ENCODE measurements around the gene ATXN1. TPM values are rescaled to one million over a fixed set of nuclear protein-coding genes. Genes with fewer than 3 reads are reported as not detected.

The ATXN1 gene
- polyA plus RNA-seq, 1 donor from 2014 or later, result 28.2 TPM

DNA sequence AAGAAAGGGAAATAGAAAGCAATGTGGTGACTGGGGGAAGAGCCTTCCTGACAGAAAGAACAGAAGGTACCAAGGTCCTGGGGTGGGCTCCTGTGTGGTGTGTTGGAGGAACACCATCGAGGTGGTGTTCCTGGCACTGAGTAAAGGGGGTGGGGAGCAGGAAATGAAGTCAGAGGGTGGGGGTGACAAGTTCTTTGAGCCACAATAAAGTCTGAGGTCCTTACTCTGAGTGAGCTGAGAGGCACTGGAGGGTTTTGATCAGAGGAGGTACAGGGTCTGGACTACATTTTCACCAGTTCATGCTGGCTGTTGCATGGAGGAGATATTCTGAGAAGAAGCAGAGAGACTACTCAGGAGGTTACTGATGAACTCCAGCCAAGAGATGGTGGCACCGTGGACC is 324.7 kb downstream of the ATXN1 start:
- Histone ChIP-seq H3K27ac (ENCODE audit: low read length) (no peak overlapping the region), H3K9me3 (ENCODE audit: low read length) (no peaks in the 10 kb centered on the region), H3K4me2 (ENCODE audit: low read length) (no peak overlapping the region), H3K9ac (ENCODE audit: low read length) (no peak overlapping the region), H4K20me1 (ENCODE audit: insufficient read depth) (no peaks in the 10 kb centered on the region), H3K36me3 (ENCODE audit: insufficient read depth, low read length) (no peaks in the 10 kb centered on the region), H3K9me2 (ENCODE audit: insufficient read depth, low read length) (no peaks in the 10 kb centered on the region), H3K79me2 (replicated peaks; ENCODE audit: insufficient read depth, low read length) (no peaks in the 10 kb centered on the region), H3K27me3 (ENCODE audit: insufficient read depth, low read depth, low read length) (no peaks in the 10 kb centered on the region), H3F3A (ENCODE audit: insufficient read depth, low read length, poor library complexity, severe bottlenecking) (no peaks in the 10 kb centered on the region), H3K4me3 (ENCODE audit: low read length) (no peak overlapping the region), H2AFZ (ENCODE audit: low read depth, low read length) (no peak overlapping the region)
- TF ChIP-seq TAF1 (IDR thresholded peaks at IDR 0.05; ENCODE audit: low read depth), result no peak
- no peak for TF ChIP-seq SMC3 (conservative IDR thresholded peaks at IDR 0.05; ENCODE audit: poor library complexity)

DNA sequence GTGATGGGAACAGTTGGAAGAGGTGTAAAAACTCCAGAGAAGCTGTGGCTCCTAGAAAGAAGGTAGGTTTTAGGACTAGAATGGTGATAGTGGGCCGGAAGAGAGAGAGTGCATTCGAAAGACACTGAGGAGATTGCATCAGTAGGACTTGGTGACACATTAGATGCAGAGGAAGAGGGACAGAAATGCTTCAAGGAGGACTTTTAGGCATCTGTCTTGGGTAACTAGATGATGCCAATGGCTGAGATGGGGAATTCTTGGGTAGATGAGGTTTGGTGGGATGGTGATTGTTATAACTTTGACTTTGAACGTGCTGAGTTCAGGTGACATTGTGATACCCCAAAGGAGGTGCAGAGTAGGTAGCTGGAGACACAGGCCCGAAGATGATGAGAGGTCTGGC is 326.4 kb downstream of the ATXN1 start:
- Histone ChIP-seq H3K36me3 (ENCODE audit: insufficient read depth, low read length) (no peaks in the 10 kb centered on the region), H3K4me3 (ENCODE audit: low read length) (no peak overlapping the region), H3K79me2 (replicated peaks; ENCODE audit: insufficient read depth, low read length) (no peaks in the 10 kb centered on the region), H3K9me3 (ENCODE audit: low read length) (no peaks in the 10 kb centered on the region), H3K27me3 (ENCODE audit: insufficient read depth, low read depth, low read length) (no peaks in the 10 kb centered on the region), H3K9me2 (ENCODE audit: insufficient read depth, low read length) (no peaks in the 10 kb centered on the region), H3F3A (ENCODE audit: insufficient read depth, low read length, poor library complexity, severe bottlenecking) (peaks cover 4% of the 10 kb centered on the region), H4K20me1 (ENCODE audit: insufficient read depth) (no peaks in the 10 kb centered on the region), H3K4me2 (ENCODE audit: low read length) (no peak overlapping the region), H2AFZ (ENCODE audit: low read depth, low read length) (no peak overlapping the region), H3K9ac (ENCODE audit: low read length) (no peak overlapping the region), H3K27ac (ENCODE audit: low read length) (no peak overlapping the region)
- TF ChIP-seq REST (IDR thresholded peaks at IDR 0.05; ENCODE audit: borderline replicate concordance) (no peak), RAD21 (conservative IDR thresholded peaks at IDR 0.05) (no peak), EP300 (conservative IDR thresholded peaks at IDR 0.05; ENCODE audit: poor library complexity, severe bottlenecking) (no peak), POLR2AphosphoS5 (IDR thresholded peaks at IDR 0.05) (no peak), MXI1 (conservative IDR thresholded peaks at IDR 0.05; ENCODE audit: poor library complexity, severe bottlenecking) (no peak), EZH2 (IDR thresholded peaks at IDR 0.05; ENCODE audit: borderline replicate concordance, insufficient read depth, low read length, poor library complexity, severe bottlenecking) (no peak)
- TF ChIP-seq, protein P1, sequence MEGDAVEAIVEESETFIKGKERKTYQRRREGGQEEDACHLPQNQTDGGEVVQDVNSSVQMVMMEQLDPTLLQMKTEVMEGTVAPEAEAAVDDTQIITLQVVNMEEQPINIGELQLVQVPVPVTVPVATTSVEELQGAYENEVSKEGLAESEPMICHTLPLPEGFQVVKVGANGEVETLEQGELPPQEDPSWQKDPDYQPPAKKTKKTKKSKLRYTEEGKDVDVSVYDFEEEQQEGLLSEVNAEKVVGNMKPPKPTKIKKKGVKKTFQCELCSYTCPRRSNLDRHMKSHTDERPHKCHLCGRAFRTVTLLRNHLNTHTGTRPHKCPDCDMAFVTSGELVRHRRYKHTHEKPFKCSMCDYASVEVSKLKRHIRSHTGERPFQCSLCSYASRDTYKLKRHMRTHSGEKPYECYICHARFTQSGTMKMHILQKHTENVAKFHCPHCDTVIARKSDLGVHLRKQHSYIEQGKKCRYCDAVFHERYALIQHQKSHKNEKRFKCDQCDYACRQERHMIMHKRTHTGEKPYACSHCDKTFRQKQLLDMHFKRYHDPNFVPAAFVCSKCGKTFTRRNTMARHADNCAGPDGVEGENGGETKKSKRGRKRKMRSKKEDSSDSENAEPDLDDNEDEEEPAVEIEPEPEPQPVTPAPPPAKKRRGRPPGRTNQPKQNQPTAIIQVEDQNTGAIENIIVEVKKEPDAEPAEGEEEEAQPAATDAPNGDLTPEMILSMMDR (IDR thresholded peaks at IDR 0.05; ENCODE audit: poor library complexity, severe bottlenecking), result no peak

DNA sequence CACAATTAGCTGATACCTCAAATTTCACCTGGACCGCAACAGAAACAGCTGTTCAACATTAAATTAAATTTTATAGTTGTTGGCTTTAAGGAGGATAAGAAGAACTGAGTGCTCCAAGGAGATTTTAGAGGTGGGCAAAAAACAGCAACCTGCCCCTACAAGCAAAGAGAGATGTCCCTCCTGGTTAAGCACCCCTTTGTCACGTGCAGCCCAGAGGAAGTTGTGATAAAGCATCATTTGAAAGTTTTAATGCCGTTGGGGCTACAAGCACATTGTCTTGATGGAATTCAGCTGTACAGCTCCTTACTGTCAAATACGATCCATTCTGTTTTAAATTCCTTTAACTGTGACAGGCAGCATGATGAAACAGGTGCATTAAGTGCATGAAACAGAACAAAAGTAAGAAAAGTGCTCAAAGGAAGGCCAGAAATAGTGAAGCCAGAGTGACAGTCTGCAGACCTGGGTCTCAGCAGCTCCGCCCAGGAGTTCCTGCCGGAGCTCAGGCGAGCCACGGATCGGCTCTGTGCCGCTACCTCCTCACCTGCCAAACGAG is 327.8 kb downstream of the ATXN1 start:
- Histone ChIP-seq H3F3A (ENCODE audit: insufficient read depth, low read length, poor library complexity, severe bottlenecking) (peaks cover 4% of the 10 kb centered on the region), H3K27me3 (ENCODE audit: insufficient read depth, low read depth, low read length) (no peaks in the 10 kb centered on the region), H3K27ac (ENCODE audit: low read length) (no peak overlapping the region), H3K4me3 (ENCODE audit: low read length) (no peak overlapping the region), H3K9me2 (ENCODE audit: insufficient read depth, low read length) (no peaks in the 10 kb centered on the region), H3K9me3 (ENCODE audit: low read length) (no peaks in the 10 kb centered on the region), H3K4me2 (ENCODE audit: low read length) (no peak overlapping the region), H3K36me3 (ENCODE audit: insufficient read depth, low read length) (no peaks in the 10 kb centered on the region), H2AFZ (ENCODE audit: low read depth, low read length) (no peak overlapping the region), H4K20me1 (ENCODE audit: insufficient read depth) (no peaks in the 10 kb centered on the region), H3K9ac (ENCODE audit: low read length) (no peak overlapping the region), H3K79me2 (replicated peaks; ENCODE audit: insufficient read depth, low read length) (no peaks in the 10 kb centered on the region)
- TF ChIP-seq RAD21 (conservative IDR thresholded peaks at IDR 0.05) (no peak), MXI1 (conservative IDR thresholded peaks at IDR 0.05; ENCODE audit: poor library complexity, severe bottlenecking) (no peak), SMC3 (conservative IDR thresholded peaks at IDR 0.05; ENCODE audit: poor library complexity) (no peak), POLR2AphosphoS5 (IDR thresholded peaks at IDR 0.05) (no peak)

All from neural cell (in vitro differentiated cells).